ENCODE measurements around the gene ABLIM1. TPM values are rescaled to one million over a fixed set of nuclear protein-coding genes. Genes with fewer than 3 reads are reported as not detected.

The ABLIM1 gene
- total RNA-seq, 1 donor from 2014 or later = 105 TPM

DNA sequence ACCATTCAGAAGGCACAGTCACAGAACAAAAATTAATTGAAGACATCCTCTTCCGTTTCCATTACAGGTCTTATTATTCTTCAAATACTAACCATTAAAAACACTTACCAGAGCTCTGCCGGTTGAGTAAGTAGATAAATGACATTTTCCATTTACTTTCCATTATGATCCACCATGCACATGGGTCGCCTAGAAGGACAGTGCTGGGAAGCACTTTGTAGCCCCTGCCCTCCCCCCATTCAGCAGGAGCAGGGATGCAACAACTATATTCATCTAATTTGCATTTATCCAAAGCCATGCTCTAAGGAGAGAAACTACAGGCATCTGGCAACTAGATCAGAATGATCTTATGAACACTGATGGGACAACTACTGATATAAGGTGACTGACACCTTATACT, 177.0 kb downstream of the ABLIM1 start:
- Mint-ChIP-seq H3K27me3 (ENCODE audit: low read depth) (no peaks in the 10 kb centered on the region), H3K9me3 (peaks cover 5% of the 10 kb centered on the region), H3K4me1 (peaks cover 68% of the 10 kb centered on the region), H3K27ac (no peak overlapping the region), H3K36me3 (peaks cover 21% of the 10 kb centered on the region), H3K4me3 (no peak overlapping the region)
- no peak for TF ChIP-seq CTCF (IDR thresholded peaks at IDR 0.05; ENCODE audit: unreplicated experiment)
- no peak for DNase-seq (ENCODE audit: low spot score in 2 of 2, unreplicated experiment in 2 of 2)

DNA sequence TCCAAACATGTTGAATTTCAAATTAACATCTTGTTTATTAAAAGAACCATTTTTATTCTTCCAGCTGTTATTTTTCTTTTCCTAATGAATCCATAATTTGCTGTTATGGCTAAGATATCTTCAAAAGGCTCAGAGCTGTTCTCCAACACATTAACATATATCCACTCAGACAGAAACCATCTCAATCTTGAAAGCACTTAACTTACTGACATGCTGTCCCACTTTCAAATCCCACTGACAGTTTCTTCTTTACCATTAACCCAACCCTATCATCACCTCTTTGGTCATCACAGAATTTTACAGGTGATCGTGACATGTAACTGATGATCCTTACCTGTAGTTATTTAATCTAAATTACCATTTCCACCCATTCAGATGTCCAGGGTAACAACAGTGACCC, 178.2 kb downstream of the ABLIM1 start:
- DNase-seq (ENCODE audit: low spot score in 2 of 2, unreplicated experiment in 2 of 2) = no peak
- Mint-ChIP-seq H3K27ac (peak overlapping the region; percentile 7), H3K4me3 (no peak overlapping the region), H3K27me3 (ENCODE audit: low read depth) (no peaks in the 10 kb centered on the region), H3K36me3 (peaks cover 14% of the 10 kb centered on the region), H3K9me3 (peaks cover 2% of the 10 kb centered on the region), H3K4me1 (peaks cover 57% of the 10 kb centered on the region)
- no peak for TF ChIP-seq CTCF (IDR thresholded peaks at IDR 0.05; ENCODE audit: unreplicated experiment)

DNA sequence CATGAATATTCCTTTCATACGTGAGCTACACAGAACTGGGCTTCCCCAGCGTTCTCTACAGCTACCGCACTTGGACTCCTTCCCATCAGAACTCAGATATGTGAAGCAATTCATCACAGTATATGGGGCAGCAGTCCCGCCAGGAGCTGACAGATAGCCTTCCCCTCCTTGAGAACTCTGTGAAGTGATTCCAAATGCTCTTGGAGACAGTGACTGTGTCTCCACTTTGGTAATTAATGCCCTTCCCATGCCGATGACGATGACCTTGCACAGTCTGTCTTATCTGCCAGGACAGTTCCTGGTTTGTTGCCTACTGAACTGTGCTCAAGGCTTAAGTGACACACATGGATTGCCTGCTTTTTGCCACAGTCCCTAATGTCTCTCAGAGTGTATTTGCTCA, 178.8 kb downstream of the ABLIM1 start:
- Mint-ChIP-seq H3K27ac (peak overlapping the region; percentile 85), H3K4me3 (no peak overlapping the region)

GRCh38 chr10:114478281-114478680, 179.8 kb downstream of the ABLIM1 start:
- no peaks in the 10 kb centered on the region for H3K27me3 Mint-ChIP-seq (ENCODE audit: low read depth)
- TF ChIP-seq CTCF (IDR thresholded peaks at IDR 0.05; ENCODE audit: unreplicated experiment) = no peak
- DNase-seq (ENCODE audit: low spot score in 2 of 2, unreplicated experiment in 2 of 2) = no peak
- H3K27ac Mint-ChIP-seq = peak overlapping the region; percentile 85
- H3K9me3 Mint-ChIP-seq = no peaks in the 10 kb centered on the region
- H3K36me3 Mint-ChIP-seq = peaks cover 3% of the 10 kb centered on the region
- no peak overlapping the region for H3K4me3 Mint-ChIP-seq
- H3K4me1 Mint-ChIP-seq = peaks cover 52% of the 10 kb centered on the region

More for the DNA sequence above, 178.8 kb downstream of the ABLIM1 start:
- Mint-ChIP-seq H3K4me1 (peaks cover 56% of the 10 kb centered on the region), H3K36me3 (peaks cover 10% of the 10 kb centered on the region), H3K27me3 (ENCODE audit: low read depth) (no peaks in the 10 kb centered on the region), H3K9me3 (no peaks in the 10 kb centered on the region)
- TF ChIP-seq CTCF (IDR thresholded peaks at IDR 0.05; ENCODE audit: unreplicated experiment) = no peak
- no peak for DNase-seq (ENCODE audit: low spot score in 2 of 2, unreplicated experiment in 2 of 2)

GRCh38 chr10:114477285-114477684, 180.8 kb downstream of the ABLIM1 start:
- TF ChIP-seq CTCF (IDR thresholded peaks at IDR 0.05; ENCODE audit: unreplicated experiment) = no peak
- peaks cover 42% of the 10 kb centered on the region for H3K4me1 Mint-ChIP-seq
- H3K27ac Mint-ChIP-seq = no peak overlapping the region
- no peak overlapping the region for H3K4me3 Mint-ChIP-seq
- no peaks in the 10 kb centered on the region for H3K27me3 Mint-ChIP-seq (ENCODE audit: low read depth)
- H3K36me3 Mint-ChIP-seq = peaks cover 5% of the 10 kb centered on the region
- no peak for DNase-seq (ENCODE audit: low spot score in 2 of 2, unreplicated experiment in 2 of 2)
- no peaks in the 10 kb centered on the region for H3K9me3 Mint-ChIP-seq

DNA sequence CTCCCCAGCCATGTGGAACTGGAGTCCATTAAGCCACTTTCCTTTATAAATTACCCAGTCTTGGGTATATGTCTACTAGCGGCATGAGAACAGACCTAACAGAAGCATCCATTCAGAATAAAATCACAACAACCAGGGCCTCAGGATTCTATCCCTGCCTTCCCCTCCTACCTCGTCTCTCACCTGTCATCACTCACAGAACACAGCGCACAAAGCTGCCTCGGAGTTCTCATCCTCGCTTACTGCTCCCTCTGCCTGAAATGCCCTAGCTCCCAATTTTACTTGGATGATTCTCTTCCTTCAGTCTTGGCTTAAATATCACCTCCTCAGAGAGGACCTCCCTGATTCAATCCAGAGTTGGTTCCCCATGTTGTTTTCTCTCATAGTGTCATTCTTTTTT, 183.1 kb downstream of the ABLIM1 start:
- Mint-ChIP-seq H3K27me3 (ENCODE audit: low read depth) (no peaks in the 10 kb centered on the region), H3K9me3 (no peaks in the 10 kb centered on the region), H3K36me3 (peaks cover 10% of the 10 kb centered on the region), H3K4me3 (no peak overlapping the region), H3K27ac (no peak overlapping the region), H3K4me1 (peaks cover 21% of the 10 kb centered on the region)
- DNase-seq (ENCODE audit: low spot score in 2 of 2, unreplicated experiment in 2 of 2) = no peak
- TF ChIP-seq CTCF (IDR thresholded peaks at IDR 0.05; ENCODE audit: unreplicated experiment) = no peak
